NCI-H1048 (cell line): ENCODE measurements around the gene ATG2A.
"Not testable (repeated sequence)": the region's sequence is repeated elsewhere in the genome, so short reads cannot be mapped to it uniquely, and the experiment has no call there.

Experiments used
- DNase-seq: peaks from one replicate; lab custom pipeline; 2025; lab: John Stamatoyannopoulos, UW

Gene ATG2A

GRCh38 chr11:64854534-64855502 lies 62.2 kb downstream of the ATG2A start:
- DNase-seq = no peak

GRCh38 chr11:64854157-64854533 lies 62.9 kb downstream of the ATG2A start:
- no peak for DNase-seq

DNA sequence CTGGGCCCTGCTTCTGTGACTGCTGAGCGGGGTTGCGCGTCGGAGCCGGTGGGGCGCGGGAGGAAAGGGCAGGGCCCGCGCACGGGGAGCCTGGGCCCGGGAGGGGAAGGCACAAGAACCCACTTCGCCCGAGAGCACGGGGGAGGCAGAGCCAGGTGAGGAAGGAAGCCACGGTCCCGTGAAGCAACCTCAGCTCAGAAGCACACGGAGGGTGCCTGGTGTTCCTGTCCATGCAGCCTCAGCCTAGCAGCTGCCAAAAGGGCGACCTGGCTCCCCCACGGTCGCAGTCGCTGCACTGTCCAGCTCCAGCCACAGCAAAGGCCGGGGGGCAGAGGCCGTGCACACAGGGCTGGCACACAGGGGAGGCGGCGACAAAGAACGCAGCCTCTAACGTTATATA lies 63.3 kb downstream of the ATG2A start:
- no peak for DNase-seq

DNA sequence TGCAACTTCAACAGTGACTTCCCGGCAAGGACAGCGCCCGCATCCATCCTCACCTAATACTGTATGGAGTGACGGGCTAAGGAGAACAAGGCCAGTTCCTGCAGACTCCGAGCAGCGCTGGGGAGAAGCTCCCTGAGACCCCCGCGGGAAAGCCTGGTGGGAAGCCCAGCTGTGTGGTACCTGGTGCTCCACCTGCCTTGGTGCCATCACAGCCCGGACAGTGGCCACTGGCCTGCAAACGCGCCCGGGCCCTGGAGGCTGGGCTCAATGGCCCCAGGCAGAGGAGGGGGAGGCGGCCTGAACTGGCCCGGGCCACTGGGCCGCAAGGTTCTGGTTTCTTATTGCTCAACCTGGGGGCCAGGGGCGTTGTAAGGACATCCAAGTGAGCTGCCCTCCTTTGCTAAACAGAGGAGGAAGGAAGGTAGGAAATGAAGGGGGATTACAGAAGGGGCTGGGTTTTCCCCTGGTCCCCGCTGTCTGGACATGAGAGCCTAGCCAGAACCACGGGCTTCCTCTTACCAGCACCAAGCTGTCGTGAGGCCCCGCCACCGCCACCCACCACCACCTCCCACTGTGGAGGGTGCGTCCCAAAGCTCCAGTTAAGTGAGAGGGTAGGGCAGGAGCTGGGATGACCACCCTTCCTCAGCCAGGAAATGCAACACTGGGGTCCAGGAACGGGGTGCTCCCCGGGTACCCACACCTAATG lies 64.1 kb downstream of the ATG2A start:
- no peak for DNase-seq

DNA sequence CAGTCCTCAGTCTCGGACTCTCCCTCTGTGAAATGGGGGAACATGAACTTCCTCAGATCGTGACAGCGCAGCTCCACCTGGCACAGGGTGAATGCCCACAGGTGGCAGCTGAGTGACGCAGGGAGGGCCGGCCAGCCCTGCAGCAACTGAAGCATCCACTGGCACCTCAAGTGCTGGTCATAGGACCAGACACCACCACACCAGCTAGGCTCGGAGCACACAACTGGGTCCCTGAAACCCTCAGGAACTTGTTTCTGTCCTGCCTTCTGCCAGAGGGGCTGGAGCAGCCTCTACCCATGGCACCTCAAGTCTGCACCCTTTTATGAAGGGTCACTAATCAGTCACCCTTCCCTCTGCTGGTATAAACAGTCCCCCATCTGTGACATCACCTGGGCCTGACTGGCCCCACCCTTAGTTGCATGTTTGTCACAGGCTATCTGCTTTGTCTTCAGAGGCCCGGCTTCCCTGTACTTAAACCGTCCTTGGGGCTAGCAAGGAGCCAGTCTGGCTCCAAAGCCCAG lies 65.1 kb downstream of the ATG2A start:
- DNase-seq = no peak

GRCh38 chr11:64850979-64851567 lies 65.9 kb downstream of the ATG2A start:
- no peak for DNase-seq

- no peak for DNase-seq
These were observed 67.2 kb downstream of the ATG2A start for GRCh38 chr11:64849598-64850356.

GRCh38 chr11:64848826-64849597 lies 68.0 kb downstream of the ATG2A start:
- no peak for DNase-seq

DNA sequence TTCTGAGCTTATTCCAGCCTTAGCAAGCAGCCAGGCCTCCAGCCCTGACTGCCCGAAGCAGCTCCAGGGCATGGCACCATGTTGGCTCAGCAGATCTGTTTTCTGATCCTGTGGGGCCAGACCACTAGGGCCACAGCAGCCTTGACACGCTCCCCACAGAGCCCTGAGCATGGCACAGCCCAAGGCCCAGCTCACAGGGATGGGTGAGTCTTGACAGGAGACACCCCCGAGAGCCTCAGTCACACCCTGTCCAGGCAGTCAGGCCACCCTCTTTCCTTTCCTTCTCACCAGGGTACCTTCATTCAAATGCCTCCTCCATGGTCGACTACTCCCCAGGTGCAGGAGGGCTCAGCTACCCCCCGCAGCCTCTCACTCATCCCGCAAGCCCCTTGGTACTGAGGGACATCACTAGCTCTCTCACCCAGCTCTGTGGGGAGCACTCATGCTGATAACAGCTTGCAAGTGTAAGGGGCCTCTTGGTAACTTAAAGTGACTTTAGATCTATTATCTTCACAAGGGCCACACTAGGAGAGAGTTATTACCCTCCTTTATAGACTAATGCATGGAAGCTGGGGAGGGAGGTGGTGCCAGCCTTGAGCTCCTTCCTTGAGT lies 68.7 kb downstream of the ATG2A start:
- DNase-seq = no peak

- peak; percentile 92 for DNase-seq
These were observed 69.9 kb downstream of the ATG2A start for GRCh38 chr11:64846998-64847666.

GRCh38 chr11:64845776-64846129 lies 71.3 kb downstream of the ATG2A start:
- not testable (repeated sequence) for DNase-seq

GRCh38 chr11:64845129-64845775 lies 71.8 kb downstream of the ATG2A start:
- DNase-seq = no peak
